ENCODE results near the gene PCED1B. TPM values are rescaled to one million over a fixed set of nuclear protein-coding genes. Genes with fewer than 3 reads are reported as not detected.

PCED1B gene
- total RNA-seq, 1 experiment from 2014 or later, result 3.3 TPM

DNA sequence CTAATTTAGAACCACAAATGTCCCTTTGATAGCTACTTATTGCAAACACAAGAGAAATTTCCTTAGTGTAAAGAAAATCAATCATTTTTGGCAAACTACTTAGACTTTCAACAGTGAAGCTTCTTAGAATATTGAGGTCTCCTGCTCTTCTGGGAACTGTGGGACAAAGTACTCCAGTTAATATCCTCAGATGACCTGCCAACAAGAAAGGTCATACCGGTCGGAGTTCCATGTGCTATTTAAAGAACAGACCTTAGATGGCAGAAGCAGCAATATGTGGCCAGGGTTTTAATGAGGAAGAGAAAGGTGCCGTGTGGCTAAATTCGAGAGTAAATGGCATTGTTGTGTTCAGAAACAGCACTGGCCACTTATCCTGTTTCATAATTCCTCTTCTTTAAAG lies 115.1 kb downstream of the PCED1B start:
- Histone ChIP-seq H3K56ac (ENCODE audit: insufficient read length, low read depth, low read length) (no peak overlapping the region), H3K9me3 (ENCODE audit: control insufficient read depth, low read depth, low read length) (no peaks in the 10 kb centered on the region), H3T11ph (ENCODE audit: low read length) (no peak overlapping the region), H3K27me3 (ENCODE audit: insufficient read depth, low read length) (no peaks in the 10 kb centered on the region), H2AK5ac (ENCODE audit: insufficient read length, low read length) (no peak overlapping the region), H3K4me2 (ENCODE audit: insufficient read depth, insufficient read length, low read length) (no peak overlapping the region), H3K18ac (ENCODE audit: insufficient read length, low read depth, low read length) (no peak overlapping the region), H4K8ac (replicated peaks; ENCODE audit: insufficient read length, low read depth, low read length) (no peak overlapping the region), H2BK15ac (ENCODE audit: low read depth, low read length) (no peak overlapping the region), H2BK12ac (ENCODE audit: insufficient read length, low read depth, low read length) (no peak overlapping the region), H3K14ac (ENCODE audit: insufficient read depth, low read length) (no peak overlapping the region), H3K79me1 (ENCODE audit: insufficient read depth, low read depth, low read length, poor library complexity, severe bottlenecking) (no peaks in the 10 kb centered on the region), H4K5ac (ENCODE audit: insufficient read length, low read depth, low read length) (no peak overlapping the region), H4K20me1 (ENCODE audit: control insufficient read depth, insufficient read depth, insufficient read length) (no peaks in the 10 kb centered on the region), H3K23ac (ENCODE audit: insufficient read length, low read depth, low read length) (no peak overlapping the region), H3K4ac (ENCODE audit: low read depth, low read length) (no peak overlapping the region), H3K79me2 (ENCODE audit: insufficient read depth, low read length) (no peaks in the 10 kb centered on the region), H2BK120ac (ENCODE audit: low read depth, low read length, poor library complexity, severe bottlenecking) (no peak overlapping the region), H2BK5ac (ENCODE audit: insufficient read length, low read length) (no peak overlapping the region), H3K27ac (ENCODE audit: insufficient read length, low read depth, low read length) (no peak overlapping the region), H3K23me2 (ENCODE audit: insufficient read length, low read depth, low read length, poor library complexity, severe bottlenecking) (no peaks in the 10 kb centered on the region), H2BK20ac (ENCODE audit: low read depth, low read length, poor library complexity, severe bottlenecking) (no peak overlapping the region), H3K9ac (ENCODE audit: extremely low read depth, insufficient read length, low read length) (no peak overlapping the region), H4K91ac (ENCODE audit: insufficient read length, low read depth, low read length) (no peak overlapping the region), H3K4me1 (ENCODE audit: insufficient read depth, low read length) (peaks cover 7% of the 10 kb centered on the region; the same call in 1 of the 2 replicates), H2AFZ (ENCODE audit: low read length) (no peak overlapping the region)
- no CpG with 5 or more reads among the region's 4 CpGs for WGBS (ENCODE audit: extremely low coverage, insufficient read length, low lambda C conversion rate)
- no peaks in the 10 kb centered on the region for H3K36me3 Mint-ChIP-seq (ENCODE audit: insufficient read depth in 1 of 3, low read depth in 3 of 3)
- DNase-seq, result no peak
- no peak overlapping the region for H3K4me3 Mint-ChIP-seq
- peaks cover 46 to 47% of the 10 kb centered on the region in 2 experiments for H3K4me1 Mint-ChIP-seq
- H3K27me3 Mint-ChIP-seq (ENCODE audit: low read depth), result no peaks in the 10 kb centered on the region
- TF ChIP-seq, protein P1, sequence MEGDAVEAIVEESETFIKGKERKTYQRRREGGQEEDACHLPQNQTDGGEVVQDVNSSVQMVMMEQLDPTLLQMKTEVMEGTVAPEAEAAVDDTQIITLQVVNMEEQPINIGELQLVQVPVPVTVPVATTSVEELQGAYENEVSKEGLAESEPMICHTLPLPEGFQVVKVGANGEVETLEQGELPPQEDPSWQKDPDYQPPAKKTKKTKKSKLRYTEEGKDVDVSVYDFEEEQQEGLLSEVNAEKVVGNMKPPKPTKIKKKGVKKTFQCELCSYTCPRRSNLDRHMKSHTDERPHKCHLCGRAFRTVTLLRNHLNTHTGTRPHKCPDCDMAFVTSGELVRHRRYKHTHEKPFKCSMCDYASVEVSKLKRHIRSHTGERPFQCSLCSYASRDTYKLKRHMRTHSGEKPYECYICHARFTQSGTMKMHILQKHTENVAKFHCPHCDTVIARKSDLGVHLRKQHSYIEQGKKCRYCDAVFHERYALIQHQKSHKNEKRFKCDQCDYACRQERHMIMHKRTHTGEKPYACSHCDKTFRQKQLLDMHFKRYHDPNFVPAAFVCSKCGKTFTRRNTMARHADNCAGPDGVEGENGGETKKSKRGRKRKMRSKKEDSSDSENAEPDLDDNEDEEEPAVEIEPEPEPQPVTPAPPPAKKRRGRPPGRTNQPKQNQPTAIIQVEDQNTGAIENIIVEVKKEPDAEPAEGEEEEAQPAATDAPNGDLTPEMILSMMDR (conservative IDR thresholded peaks at IDR 0.05), result no peak
- H3K27ac Mint-ChIP-seq, result peak overlapping the region in 1 of 3 experiments; percentile 95; a peak in 2 of 7 replicates
- no peaks in the 10 kb centered on the region for H3K9me3 Mint-ChIP-seq
